GM21381 (cell line): ENCODE results near the gene PTPRH.
"Not testable (repeated sequence)": the region's sequence is repeated elsewhere in the genome, so short reads cannot be mapped to it uniquely, and the experiment has no call there.

Source experiments
- ATAC-seq: cut with Tn5 transposase; IDR thresholded peaks from one replicate; pipeline ENCODE4 v1.9.1; 2021; ENCODE audit warnings: mild to moderate bottlenecking, moderate library complexity; ENCODE audit not compliant: unreplicated experiment

Gene PTPRH

DNA sequence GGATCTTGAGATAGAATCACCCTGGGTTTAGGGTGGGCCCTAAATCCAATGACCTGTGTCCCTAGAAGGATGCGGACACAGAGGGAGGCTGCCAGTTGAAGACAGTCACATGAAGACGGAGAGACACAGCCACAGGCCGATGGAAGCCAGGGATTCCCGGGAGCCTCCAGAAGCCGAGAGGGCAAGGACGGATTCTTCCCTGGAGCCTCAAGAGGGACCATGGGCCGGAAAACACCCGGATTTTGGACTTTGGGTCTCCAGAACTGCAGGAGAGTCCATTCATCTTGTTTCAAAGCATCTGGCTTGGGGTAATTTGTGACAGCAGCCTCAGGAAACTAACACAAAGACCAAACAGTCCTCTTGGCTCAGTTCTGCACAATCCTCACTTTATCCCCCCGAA, 17.0 kb upstream of the PTPRH start:
- ATAC-seq, result no peak

DNA sequence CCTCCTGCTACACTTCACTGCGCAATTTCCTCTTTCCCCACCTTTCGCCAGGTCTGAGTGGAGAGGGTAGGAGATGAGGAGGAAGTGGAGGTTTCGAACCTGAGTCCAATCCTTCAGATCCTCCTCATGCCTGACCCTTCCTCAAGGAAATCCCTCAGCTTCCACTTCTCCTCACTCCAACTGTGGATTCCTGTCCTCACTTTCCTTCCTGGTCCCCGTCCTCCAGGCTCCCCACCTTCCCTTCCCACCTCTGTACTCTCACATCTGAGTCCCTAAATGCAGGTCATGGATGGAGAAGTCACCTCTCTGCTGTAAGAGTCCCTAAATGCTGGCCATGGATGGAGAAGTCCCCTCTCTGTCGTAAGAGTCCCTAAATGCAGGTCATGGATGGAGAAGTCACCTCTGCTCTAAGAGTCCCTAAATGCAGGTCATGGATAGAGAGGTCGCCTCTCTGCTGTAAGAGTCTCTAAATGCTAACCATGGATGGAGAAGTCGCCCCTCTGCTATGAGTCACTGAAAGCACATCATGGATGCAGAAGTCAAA, 16.2 kb upstream of the PTPRH start:
- ATAC-seq, result no peak

DNA sequence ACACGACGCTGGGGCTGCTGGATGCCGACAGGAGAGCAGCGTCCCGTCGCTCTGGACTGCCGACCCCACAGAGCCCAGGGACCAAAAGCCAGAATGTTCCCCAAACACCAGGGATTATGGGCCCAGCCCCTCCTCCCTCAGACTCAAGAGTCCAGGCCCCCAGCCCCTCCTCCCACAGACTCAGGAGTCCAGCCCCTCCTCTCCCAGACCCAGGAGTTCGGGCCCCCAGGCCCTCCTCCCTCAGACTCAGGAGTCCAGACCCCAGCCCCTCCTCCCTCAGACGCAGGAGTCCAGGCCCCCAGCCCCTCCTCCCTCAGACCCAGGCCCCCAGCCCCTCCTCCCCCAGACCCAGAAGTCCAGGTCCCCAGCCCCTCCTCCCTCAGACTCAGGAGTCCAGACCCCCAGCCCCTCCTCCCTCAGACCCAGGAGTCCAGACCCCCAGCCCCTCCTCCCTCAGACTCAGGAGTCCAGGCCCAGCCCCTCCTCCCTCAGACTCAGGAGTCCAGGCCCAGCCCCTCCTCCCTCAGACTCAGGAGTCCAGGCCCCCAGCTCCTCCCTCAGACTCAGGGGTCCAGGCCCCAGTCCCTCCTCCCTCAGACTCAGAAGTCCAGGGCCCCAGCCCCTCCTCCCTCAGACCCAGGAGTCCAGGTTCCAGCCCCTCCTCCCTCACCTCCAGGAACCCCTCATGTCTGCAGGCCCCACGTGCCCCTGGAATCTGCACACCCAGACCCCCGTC, 15.5 kb upstream of the PTPRH start:
- not testable (repeated sequence) for ATAC-seq

DNA sequence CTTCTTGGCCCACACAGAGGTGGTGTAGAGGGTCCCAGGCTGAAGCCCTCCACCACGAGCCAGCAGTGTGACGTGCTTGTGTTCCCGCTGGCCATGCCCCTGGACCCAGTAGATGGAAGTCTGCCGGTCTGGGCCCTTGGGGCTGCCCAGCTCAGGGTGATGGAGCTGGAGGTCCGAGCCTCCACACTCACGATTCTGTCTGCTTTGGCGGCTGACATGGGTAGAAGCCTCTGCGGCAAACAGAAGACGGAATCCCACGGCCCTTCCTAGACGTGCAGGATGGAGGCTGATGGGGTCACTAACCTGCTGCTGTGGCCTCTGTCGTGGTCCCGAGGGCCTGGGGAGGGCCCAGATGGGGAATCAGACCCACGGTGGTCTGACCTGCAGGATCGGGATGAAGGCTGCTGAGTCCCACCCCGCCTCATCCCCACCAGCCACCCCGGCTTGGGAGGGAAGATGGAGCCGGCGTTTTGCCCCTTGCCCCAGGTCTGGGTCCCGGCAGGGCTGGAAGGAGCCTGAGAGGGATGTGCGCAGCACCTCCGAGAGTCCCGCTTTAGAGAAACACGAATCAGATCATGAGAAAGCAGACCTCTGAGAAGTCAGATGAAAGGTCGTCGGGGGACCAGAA, 14.9 kb upstream of the PTPRH start:
- ATAC-seq, result no peak

DNA sequence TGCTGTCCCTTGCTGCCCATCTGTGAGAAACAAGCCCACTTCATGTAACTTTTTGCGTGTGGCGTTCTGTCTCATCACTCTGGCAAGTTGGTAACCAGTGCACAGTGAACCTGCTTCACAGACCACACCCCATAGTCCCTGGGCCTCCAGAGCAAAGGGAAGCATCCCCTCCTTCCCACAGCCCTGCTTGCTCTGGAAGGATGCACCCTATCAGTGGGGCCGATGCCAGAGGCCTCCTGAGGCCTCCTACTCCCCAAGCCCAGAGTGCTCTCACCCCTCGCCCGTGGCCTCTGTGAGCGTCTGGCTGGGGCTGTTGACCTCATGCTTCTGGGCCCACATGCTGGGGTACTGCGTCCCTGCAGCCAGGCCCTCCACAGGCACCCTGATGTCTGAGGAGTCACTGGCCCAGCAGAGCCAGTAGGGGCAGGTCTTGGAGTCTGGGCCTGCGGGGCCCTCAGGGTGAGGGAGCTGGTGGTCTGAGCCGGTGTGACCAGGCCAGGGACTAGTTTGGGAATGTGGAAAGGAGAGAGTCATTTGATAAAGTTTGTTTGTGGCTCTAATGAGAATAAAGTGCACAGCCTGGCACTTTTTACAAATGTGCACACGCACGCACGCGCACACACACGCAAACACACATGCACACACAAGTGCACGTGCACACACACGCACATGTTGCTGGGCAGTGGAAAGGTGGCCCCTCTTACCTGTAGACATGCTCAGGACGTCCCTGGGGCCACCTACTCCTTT, 14.2 kb upstream of the PTPRH start:
- no peak for ATAC-seq

DNA sequence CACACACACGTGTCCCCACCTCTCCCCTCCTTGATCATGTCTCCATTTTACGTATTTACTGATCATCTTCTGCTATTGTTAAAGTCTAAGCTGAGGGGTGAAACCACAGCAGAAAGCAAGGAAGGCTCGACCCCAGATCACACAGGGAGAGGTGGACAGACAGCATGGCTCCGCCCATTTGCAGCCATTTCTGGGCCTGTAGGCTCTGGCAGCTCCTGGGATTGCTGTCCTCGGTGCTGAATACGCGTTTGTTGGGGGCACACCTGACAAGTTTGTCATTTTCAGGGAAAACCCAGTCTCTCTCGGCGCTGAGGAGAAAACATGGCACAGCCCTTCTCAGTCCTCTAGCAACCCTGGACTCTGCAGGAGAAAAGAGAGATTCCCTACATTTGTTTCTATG, 11.2 kb upstream of the PTPRH start:
- ATAC-seq, result no peak

- no peak for ATAC-seq
These were observed 7.3 kb upstream of the PTPRH start for GRCh38 chr19:55216461-55217198.

DNA sequence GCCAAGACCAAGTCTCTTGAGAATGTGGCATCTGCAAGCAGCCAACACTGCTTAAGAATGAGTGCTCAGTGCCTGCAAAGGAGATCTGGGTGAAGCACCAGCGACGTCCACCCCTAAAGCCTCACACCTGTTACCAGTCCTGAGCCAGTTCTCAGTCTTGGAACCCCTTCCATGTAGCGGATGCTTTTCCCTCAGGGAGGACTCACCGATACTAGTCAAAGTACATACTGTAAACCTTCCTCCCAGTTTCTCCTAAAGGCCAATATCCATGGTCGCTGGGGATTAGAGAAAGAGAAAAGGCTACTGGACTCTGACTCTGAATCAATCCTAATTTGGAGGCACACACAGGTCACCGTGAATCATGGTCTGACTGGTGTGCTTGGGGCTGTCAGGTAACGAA, 4.2 kb upstream of the PTPRH start:
- ATAC-seq, result no peak

DNA sequence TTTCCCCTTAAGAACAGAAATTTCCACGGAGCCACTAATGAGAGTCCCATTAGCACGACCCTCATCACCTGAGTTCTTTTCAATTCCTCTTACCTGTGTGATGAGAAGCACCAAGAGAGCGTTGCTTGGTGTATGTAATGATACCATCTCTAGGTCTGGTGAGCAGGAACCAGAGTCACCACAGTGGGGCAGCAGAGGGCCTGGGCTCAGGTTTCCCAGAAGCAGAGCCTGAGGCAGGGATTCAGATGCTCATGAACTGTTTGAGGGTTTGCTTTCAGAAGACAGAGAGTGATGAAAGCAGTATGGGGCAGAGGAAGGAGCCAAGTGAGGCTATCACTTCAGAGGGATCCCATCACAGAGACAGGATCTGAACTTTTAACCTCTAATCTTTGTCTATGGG, 3.1 kb upstream of the PTPRH start:
- no peak for ATAC-seq

DNA sequence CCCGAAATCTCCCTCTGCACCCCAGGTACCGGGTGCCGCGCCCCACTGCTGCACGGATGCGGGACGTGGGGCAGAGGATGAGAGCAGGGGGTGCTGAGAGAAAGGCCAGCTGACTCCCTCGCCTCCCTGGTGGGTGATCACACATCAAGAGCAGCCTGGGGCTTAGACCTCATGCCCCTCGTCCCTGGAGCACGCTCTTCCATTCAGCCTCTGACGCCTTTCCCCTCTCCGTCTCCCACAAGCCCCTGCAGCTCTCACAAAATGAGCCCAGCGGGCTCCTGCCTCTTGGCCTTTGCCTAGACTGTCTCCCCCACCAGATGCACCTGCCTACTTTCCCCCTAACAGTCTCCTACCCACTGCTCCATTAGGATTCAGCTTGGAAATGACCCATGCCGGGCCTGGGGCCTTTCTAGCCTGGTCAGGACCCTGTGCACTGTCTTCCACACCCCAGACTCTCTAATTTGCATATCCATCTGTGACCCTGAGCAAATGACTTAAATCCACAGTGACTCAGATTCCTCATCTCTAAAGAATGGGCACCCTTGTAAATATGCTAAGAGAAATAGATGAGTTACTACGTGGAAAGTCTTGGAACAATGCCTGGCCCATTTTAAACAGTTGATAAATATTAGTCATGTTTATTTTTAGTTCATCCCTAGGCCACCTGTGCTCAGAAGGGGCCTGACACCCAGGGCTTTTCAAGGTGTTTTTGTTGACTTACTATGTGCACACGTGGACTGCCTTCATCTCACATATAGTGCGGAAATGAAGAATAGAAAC, 582 bp upstream of the PTPRH start:
- no peak for ATAC-seq

- no peak for ATAC-seq
These were observed 2.4 kb downstream of the PTPRH start for GRCh38 chr19:55206664-55207500.

GRCh38 chr19:55202199-55202598, 7.1 kb downstream of the PTPRH start:
- ATAC-seq, result not testable (repeated sequence)

GRCh38 chr19:55199620-55200204, 9.6 kb downstream of the PTPRH start:
- no peak for ATAC-seq

GRCh38 chr19:55198651-55199050, 10.7 kb downstream of the PTPRH start:
- ATAC-seq, result no peak

DNA sequence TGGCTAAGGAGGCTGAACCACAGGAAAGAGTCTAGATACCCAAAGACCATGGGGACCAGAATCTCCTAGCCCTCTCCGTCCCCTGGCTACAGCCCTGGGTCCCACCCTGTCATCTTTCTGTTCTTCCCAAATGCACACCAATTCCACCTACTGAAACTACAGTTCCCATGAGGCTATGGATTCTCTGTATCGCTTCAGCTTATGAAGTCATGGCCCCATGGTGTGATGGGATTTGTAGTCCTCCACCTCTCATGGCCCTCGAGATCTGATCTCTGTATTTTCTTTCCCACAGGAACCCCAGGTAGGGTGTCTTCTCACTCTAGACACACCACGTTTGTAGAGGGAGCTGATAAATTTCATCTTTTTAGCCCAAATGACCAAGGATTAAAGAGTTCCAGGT, 11.8 kb downstream of the PTPRH start:
- no peak for ATAC-seq

GRCh38 chr19:55196803-55197202, 12.5 kb downstream of the PTPRH start:
- no peak for ATAC-seq

GRCh38 chr19:55193481-55193880, 15.8 kb downstream of the PTPRH start:
- ATAC-seq, result no peak

DNA sequence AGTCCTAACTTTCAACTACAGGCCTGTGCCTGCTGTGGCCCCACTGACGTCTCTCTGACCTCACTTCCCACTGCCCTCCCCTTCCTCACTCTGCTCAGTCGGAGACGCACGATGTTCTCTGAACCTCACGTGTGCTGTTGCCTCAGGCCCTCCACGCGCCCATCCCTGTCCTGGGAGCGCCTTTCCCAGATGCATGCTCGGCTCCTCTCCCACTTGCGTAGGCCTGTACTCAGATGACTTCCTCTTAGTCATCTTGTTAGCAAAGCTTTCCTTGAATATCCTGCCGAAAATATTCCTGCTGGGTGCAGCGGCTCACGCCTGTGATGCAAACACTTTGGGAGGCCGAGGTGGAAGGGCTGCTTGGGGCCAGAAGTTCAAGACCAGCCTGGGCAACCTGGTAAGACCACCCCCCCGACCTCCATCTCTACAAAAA, 19.9 kb downstream of the PTPRH start:
- no peak for ATAC-seq

GRCh38 chr19:55188625-55189024, 20.7 kb downstream of the PTPRH start:
- no peak for ATAC-seq
